CD8-positive, alpha-beta memory T cell (primary cell): Measurements from ENCODE around the gene PGM2. TPM values are rescaled to one million over a fixed set of nuclear protein-coding genes. Genes with fewer than 3 reads are reported as not detected.
A peak's percentile ranks its signal among the peaks of the same experiment; 100 is the strongest.

Source experiments
- CTCF ChIA-PET: fragments of 350-600 bp; sonication (Branson Sonifier 250); formaldehyde crosslinking; loops from one replicate; lab custom pipeline; 2021; ENCODE audit warnings: antibody characterized with exemption; lab: Charles Lee
- POLR2A ChIA-PET: fragments of 350-600 bp; sonication (Branson Sonifier 250); formaldehyde crosslinking; loops from one replicate; lab custom pipeline; 2021; ENCODE audit warnings: antibody characterized with exemption; lab: Charles Lee
- DNase-seq, 5 donors: peaks; one replicate each; pipeline versions ENCODE4 v3.0.0 to v3.0.0-alpha.2; 2020 to 2022; ENCODE audit warnings: mixed read lengths in 1 of 5
- H3K27ac ChIP-seq: one replicate; pipeline ENCODE4 v1.7.0; 2013; ENCODE audit warnings: low read depth, mild to moderate bottlenecking, low read length, moderate library complexity
- H3K27me3 ChIP-seq: 2 replicates; pipeline ENCODE4 v1.7.0; 2013; ENCODE audit warnings: low read length, mild to moderate bottlenecking; ENCODE audit not compliant: insufficient read depth, poor library complexity, severe bottlenecking
- H3K36me3 ChIP-seq: 2 replicates; pipeline ENCODE4 v1.7.0; 2013; ENCODE audit warnings: mild to moderate bottlenecking, low read length, moderate library complexity; ENCODE audit not compliant: insufficient read depth
- H3K4me1 ChIP-seq: 2 replicates; pipeline ENCODE4 v1.7.0; 2013; ENCODE audit warnings: mild to moderate bottlenecking, low read length, moderate library complexity; ENCODE audit not compliant: insufficient read depth
- H3K4me3 ChIP-seq: 2 replicates; pipeline ENCODE4 v1.7.0; 2013; ENCODE audit warnings: mild to moderate bottlenecking, low read length
- H3K9me3 ChIP-seq: 2 replicates; pipeline ENCODE4 v1.7.0; 2013; ENCODE audit warnings: mild to moderate bottlenecking, low read length
- H3K27ac Mint-ChIP-seq, 8 donors: one replicate each; pipeline ENCODE4 v1.8.0; 2020 to 2021; ENCODE audit warnings: mixed read lengths in 8 of 8, mild to moderate bottlenecking in 6 of 8, inconsistent platforms in 3 of 8, moderate library complexity in 3 of 8
- H3K27me3 Mint-ChIP-seq, 2 donors: one replicate each; pipeline ENCODE4 v1.8.0; 2020 to 2021; ENCODE audit warnings: mixed read lengths in 2 of 2, mild to moderate bottlenecking in 1 of 2, moderate library complexity in 1 of 2
- H3K36me3 Mint-ChIP-seq, 3 donors: one replicate each; pipeline ENCODE4 v1.8.0; 2020 to 2021; ENCODE audit warnings: mixed read lengths in 3 of 3, inconsistent platforms in 1 of 3, mild to moderate bottlenecking in 1 of 3
- H3K4me1 Mint-ChIP-seq, 3 donors: one replicate each; pipeline ENCODE4 v1.8.0; 2020 to 2021; ENCODE audit warnings: mixed read lengths in 3 of 3, inconsistent platforms in 1 of 3, mild to moderate bottlenecking in 1 of 3
- H3K4me3 Mint-ChIP-seq, 7 donors: one replicate each; pipeline ENCODE4 v1.8.0; 2020 to 2021; ENCODE audit warnings: mixed read lengths in 7 of 7, mild to moderate bottlenecking in 6 of 7, moderate library complexity in 4 of 7, inconsistent platforms in 2 of 7
- H3K9me3 Mint-ChIP-seq, 5 donors: one replicate each; pipeline ENCODE4 v1.8.0; 2020 to 2022; ENCODE audit warnings: mixed read lengths in 5 of 5, mild to moderate bottlenecking in 3 of 5, moderate library complexity in 2 of 5, inconsistent platforms in 1 of 5
- polyA plus RNA-seq: library from polyadenylated mRNA; unstranded; fragments of 300-500 nt; fragmentation: Illumina TruSeq; gene quantifications from one replicate; pipeline ENCODE4 v1.2.3, GENCODE V29; 2021
- total RNA-seq, 2 experiments: library from RNA; stranded (reverse); gene quantifications; one replicate each; pipeline ENCODE4 v1.2.3, GENCODE V29; 2021

PGM2 gene
- total and polyA plus RNA-seq, 3 experiments from 2014 or later = 18.1 to 65.9 (median 62.3) TPM

GRCh38 chr4:37904824-37905223 lies 78.3 kb downstream of the PGM2 start:
- Histone ChIP-seq H3K36me3 (peaks cover 8% of the 10 kb centered on the region), H3K27ac (no peak overlapping the region), H3K4me1 (peaks cover 7% of the 10 kb centered on the region), H3K27me3 (no peaks in the 10 kb centered on the region), H3K9me3 (no peaks in the 10 kb centered on the region), H3K4me3 (no peak overlapping the region)
- DNase-seq = no peak
- ChIA-PET CTCF (no interaction called here), POLR2A (no interaction called here)
- Mint-ChIP-seq H3K27ac (no peak overlapping the region), H3K4me3 (no peak overlapping the region), H3K4me1 (peaks cover 36 to 87% (median 86%) of the 10 kb centered on the region in 3 donors), H3K9me3 (no peaks in the 10 kb centered on the region), H3K27me3 (no peaks in the 10 kb centered on the region), H3K36me3 (peaks cover 0 to 73% (median 27%) of the 10 kb centered on the region in 3 donors)

GRCh38 chr4:37905533-37906169 lies 79.2 kb downstream of the PGM2 start:
- DNase-seq = no peak
- H3K36me3 ChIP-seq = peaks cover 8% of the 10 kb centered on the region
- Mint-ChIP-seq H3K36me3 (peaks cover 0 to 68% (median 24%) of the 10 kb centered on the region in 3 donors), H3K27ac (no peak overlapping the region), H3K9me3 (no peaks in the 10 kb centered on the region), H3K27me3 (no peaks in the 10 kb centered on the region), H3K4me3 (no peak overlapping the region), H3K4me1 (peaks cover 36 to 84% (median 79%) of the 10 kb centered on the region in 3 donors)
- H3K4me1 ChIP-seq = peaks cover 7% of the 10 kb centered on the region
- CTCF ChIA-PET = no interaction called here
- no peak overlapping the region for H3K27ac ChIP-seq
- H3K9me3 ChIP-seq = no peaks in the 10 kb centered on the region
- no peaks in the 10 kb centered on the region for H3K27me3 ChIP-seq
- POLR2A ChIA-PET = no interaction called here
- H3K4me3 ChIP-seq = no peak overlapping the region

DNA sequence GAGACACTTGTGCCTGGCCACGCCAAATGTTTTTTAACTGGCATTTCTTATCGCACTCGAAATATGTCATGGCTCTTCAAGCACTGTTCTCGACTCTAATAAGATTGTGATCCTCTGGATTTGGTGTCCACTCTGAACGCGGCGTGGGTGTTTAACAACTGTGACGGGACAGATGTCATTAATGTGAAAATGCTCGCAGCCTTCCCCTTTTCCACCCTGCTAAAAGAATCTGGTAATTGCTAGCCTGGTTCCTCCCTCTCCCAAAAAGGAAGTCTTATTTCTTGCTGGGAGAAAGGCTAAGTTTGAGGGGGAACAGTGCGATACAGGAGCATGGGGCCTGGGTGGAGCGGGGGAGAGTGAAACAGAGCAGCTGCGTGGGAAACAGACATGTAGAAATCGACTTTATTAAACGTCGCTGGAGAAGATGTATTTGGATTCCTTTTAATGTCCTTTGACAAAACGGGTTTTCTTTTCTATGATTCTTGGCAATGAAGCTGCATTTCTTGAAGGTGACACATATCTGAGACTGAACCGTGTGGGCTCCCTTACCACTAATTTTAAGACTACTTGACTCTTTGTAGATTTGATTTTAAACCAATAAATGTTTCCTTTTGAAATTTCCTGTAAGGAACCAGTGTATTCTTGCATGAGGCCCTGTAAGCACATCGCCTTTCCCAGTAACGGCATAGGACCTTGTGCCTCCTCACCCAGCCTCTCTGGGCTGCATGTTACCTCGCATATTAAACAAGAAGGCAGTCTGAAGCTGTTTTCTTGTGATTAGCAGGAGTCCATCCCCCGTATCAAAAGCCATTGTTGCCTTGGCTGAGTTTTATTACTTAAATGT lies 82.2 kb downstream of the PGM2 start:
- H3K4me3 Mint-ChIP-seq = no peak overlapping the region
- ChIA-PET CTCF (no interaction called here), POLR2A (no interaction called here)
- no peak overlapping the region for H3K27ac ChIP-seq
- no peaks in the 10 kb centered on the region for H3K4me1 ChIP-seq
- no peaks in the 10 kb centered on the region for H3K27me3 ChIP-seq
- DNase-seq = no peak
- H3K4me1 Mint-ChIP-seq = peaks cover 39 to 83% (median 74%) of the 10 kb centered on the region in 3 donors
- peak overlapping the region in 1 of 8 donors; percentile 17 for H3K27ac Mint-ChIP-seq
- peaks cover 4% of the 10 kb centered on the region for H3K36me3 ChIP-seq
- H3K27me3 Mint-ChIP-seq = no peaks in the 10 kb centered on the region
- H3K36me3 Mint-ChIP-seq = peaks cover 0 to 52% (median 17%) of the 10 kb centered on the region in 3 donors
- H3K9me3 ChIP-seq = no peaks in the 10 kb centered on the region
- no peak overlapping the region for H3K4me3 ChIP-seq
- H3K9me3 Mint-ChIP-seq = no peaks in the 10 kb centered on the region

DNA sequence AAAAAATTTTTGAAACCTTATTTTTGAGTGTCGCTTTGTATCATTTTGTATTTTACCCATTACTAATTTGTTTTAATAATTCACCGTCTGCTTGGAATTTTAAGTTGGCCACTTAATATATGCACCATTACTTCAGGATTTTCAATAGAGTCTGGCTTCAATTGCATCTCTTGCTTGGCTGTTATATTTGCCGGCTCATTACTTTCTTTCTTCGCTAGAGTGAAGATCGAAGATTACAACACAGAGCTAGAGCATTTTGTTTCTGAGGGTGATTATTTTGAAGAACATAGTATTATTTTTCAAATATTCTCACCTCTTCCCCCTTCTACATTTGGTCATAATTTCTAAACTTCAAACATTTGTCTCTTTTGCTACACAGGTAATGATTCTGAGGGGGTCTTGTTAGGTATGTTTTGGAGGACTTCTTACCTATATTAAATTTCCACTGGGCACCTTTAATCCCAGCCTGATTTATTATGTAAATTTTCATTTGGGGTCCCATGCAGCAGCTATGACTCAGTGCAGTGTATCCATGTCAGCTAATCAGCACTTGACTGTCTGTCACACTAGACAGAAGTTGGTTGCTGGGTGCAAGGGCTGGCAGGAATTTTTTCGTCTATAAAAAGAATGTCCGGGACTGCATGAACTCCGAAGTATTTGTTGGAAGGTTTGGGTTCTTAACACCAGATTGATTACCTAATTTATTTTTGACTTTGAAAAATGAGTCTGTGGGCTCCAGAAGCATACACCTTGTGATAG lies 83.0 kb downstream of the PGM2 start:
- H3K9me3 ChIP-seq = no peaks in the 10 kb centered on the region
- no peak overlapping the region for H3K4me3 ChIP-seq
- Mint-ChIP-seq H3K9me3 (no peaks in the 10 kb centered on the region), H3K27ac (no peak overlapping the region), H3K4me3 (no peak overlapping the region), H3K4me1 (peaks cover 39 to 75% (median 67%) of the 10 kb centered on the region in 3 donors), H3K36me3 (peaks cover 0 to 45% (median 14%) of the 10 kb centered on the region in 3 donors), H3K27me3 (no peaks in the 10 kb centered on the region)
- DNase-seq = no peak
- POLR2A ChIA-PET = no interaction called here
- H3K27ac ChIP-seq = no peak overlapping the region
- H3K4me1 ChIP-seq = no peaks in the 10 kb centered on the region
- H3K36me3 ChIP-seq = peaks cover 4% of the 10 kb centered on the region
- CTCF ChIA-PET = interaction anchor here (1.5 kb wide), 1 partner anchor 18 kb away, joined by 4 read pairs; no protein-coding TSS in a partner anchor
- no peaks in the 10 kb centered on the region for H3K27me3 ChIP-seq

GRCh38 chr4:37910091-37910486 lies 83.6 kb downstream of the PGM2 start:
- H3K9me3 Mint-ChIP-seq = no peaks in the 10 kb centered on the region
- Histone ChIP-seq H3K27me3 (no peaks in the 10 kb centered on the region), H3K9me3 (no peaks in the 10 kb centered on the region), H3K27ac (no peak overlapping the region), H3K4me3 (no peak overlapping the region), H3K4me1 (no peaks in the 10 kb centered on the region), H3K36me3 (peaks cover 4% of the 10 kb centered on the region)
- H3K36me3 Mint-ChIP-seq = peaks cover 0 to 40% (median 14%) of the 10 kb centered on the region in 3 donors
- POLR2A ChIA-PET = no interaction called here
- DNase-seq = no peak
- H3K4me3 Mint-ChIP-seq = no peak overlapping the region
- no peaks in the 10 kb centered on the region for H3K27me3 Mint-ChIP-seq
- CTCF ChIA-PET = interaction anchor here (1.5 kb wide), 1 partner anchor 18 kb away, joined by 4 read pairs; no protein-coding TSS in a partner anchor
- peaks cover 36 to 70% (median 62%) of the 10 kb centered on the region in 3 donors for H3K4me1 Mint-ChIP-seq
- H3K27ac Mint-ChIP-seq = no peak overlapping the region

Other genes starting within 250 kb of the PGM2 start
- 10 to 100 TPM; 19.9 to 21.4 TPM for gene RELL1, start 140.3 kb upstream of the PGM2 start, total RNA-seq
- gene RELL1, start 140.3 kb upstream of the PGM2 start, polyA plus RNA-seq = 7.4 TPM
- gene TBC1D1, start 64.4 kb downstream of the PGM2 start, total RNA-seq = 10 to 100 TPM; 73.1 to 76.1 TPM
- gene TBC1D1, start 64.4 kb downstream of the PGM2 start, polyA plus RNA-seq = 26.7 TPM
- under 1 TPM in 1 of 2 experiments, not detected in 1; 0.55 TPM for gene PTTG2, start 133.7 kb downstream of the PGM2 start, total RNA-seq
- not detected for gene PTTG2, start 133.7 kb downstream of the PGM2 start, polyA plus RNA-seq